ENCODE data around the gene LSP1.

Gene LSP1

DNA sequence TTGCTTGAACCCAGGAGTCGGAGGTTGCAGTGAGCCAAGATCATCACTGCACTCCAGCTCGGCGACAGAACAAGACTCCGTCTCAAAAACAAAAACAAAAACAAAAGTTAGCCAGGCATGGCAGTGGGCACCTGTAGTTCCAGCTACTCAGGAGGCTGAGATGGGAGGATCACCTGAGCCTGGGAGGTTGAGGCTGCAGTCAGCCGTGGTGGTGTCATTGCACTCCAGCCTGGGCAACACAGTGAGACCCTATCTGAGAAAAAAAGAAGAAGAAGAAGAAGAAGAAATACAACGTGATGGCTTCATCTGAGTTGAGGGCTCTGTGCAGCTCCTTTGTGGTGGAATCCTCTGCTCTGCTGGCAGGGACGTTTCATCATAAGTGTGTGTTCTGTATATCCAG is 56.6 kb downstream of the LSP1 start:
- no CpG with 5 or more reads among the region's 7 CpGs for WGBS (ENCODE audit: extremely low coverage, insufficient coverage, insufficient read length)
- Histone ChIP-seq H4K12ac (ENCODE audit: low read depth, low read length) (no peak overlapping the region), H2AK5ac (ENCODE audit: low read length) (no peak overlapping the region)

DNA sequence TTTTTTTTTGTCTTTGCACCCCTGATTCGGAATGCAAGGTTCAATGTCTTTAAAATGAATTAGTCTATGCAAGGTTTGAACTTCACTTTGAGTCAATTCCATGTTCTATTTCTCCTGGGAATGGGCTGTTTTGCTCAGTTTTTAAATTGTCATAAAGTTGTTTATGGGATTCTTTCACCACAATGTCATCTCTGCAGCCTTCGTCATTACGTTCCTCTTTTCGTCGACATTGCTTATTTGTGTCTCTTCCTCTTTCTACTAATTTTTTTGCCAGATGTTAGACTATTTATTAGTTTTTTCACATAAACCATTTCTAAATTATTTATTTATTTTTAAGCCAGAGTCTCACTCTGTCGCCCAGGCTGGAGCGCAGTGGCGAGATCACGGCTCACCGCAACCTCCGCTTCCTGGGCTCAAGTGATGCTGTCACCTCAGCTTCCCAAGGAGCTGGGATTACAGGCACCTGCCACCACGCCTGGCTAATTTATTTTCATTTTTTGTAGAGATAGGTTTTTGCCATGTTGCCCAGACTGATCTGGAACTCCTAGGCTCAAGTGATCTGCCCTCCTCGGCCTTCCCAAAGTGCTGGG is 59.5 kb downstream of the LSP1 start:
- Histone ChIP-seq H3K79me1 (ENCODE audit: low read length) (no peaks in the 10 kb centered on the region), H4K91ac (ENCODE audit: low read depth, low read length) (no peak overlapping the region), H3K4me2 (ENCODE audit: low read length) (no peak overlapping the region), H3K18ac (ENCODE audit: low read length) (no peak overlapping the region), H3K27me3 (ENCODE audit: insufficient read depth, low read length) (no peaks in the 10 kb centered on the region), H3K23ac (ENCODE audit: low read length) (no peak overlapping the region), H2BK120ac (ENCODE audit: insufficient read depth, low read length, poor library complexity) (no peak overlapping the region), H3K79me2 (ENCODE audit: control insufficient read depth, insufficient read depth, low read length, poor library complexity) (no peaks in the 10 kb centered on the region), H3K36me3 (ENCODE audit: control insufficient read depth in 1 of 2, insufficient read depth in 2 of 2, low read length in 2 of 2) (no peaks in the 10 kb centered on the region), H3K9ac (ENCODE audit: low read length) (no peak overlapping the region), H4K8ac (ENCODE audit: low read depth, low read length) (no peak overlapping the region), H2BK12ac (ENCODE audit: low read length) (no peak overlapping the region), H2BK5ac (ENCODE audit: low read depth, low read length, poor library complexity) (no peak overlapping the region), H4K12ac (ENCODE audit: low read depth, low read length) (no peak overlapping the region), H3K9me3 (ENCODE audit: insufficient read depth, low read depth, low read length) (peaks cover 4% of the 10 kb centered on the region), H3K4me3 (ENCODE audit: low read depth, low read length) (no peak overlapping the region), H3K27ac (ENCODE audit: low read depth, low read length) (no peak overlapping the region), H2AFZ (ENCODE audit: insufficient read depth, low read length, poor library complexity) (no peak overlapping the region), H3K14ac (ENCODE audit: low read length) (no peak overlapping the region), H3K4ac (ENCODE audit: low read depth, low read length) (no peak overlapping the region), H2AK5ac (ENCODE audit: low read length) (no peak overlapping the region), H3K4me1 (ENCODE audit: control insufficient read depth in 1 of 2, insufficient read depth in 2 of 2, low read length in 2 of 2) (peaks cover 0 to 2% of the 10 kb centered on the region in 2 experiments)
- WGBS (ENCODE audit: extremely low coverage, insufficient coverage, insufficient read length), result no CpG with 5 or more reads among the region's 13 CpGs
- DNase-seq, result no peak

More for the DNA sequence above, 56.6 kb downstream of the LSP1 start:
- Histone ChIP-seq H3K14ac (ENCODE audit: low read length) (no peak overlapping the region), H4K8ac (ENCODE audit: low read depth, low read length) (no peak overlapping the region), H3K18ac (ENCODE audit: low read length) (no peak overlapping the region), H2BK120ac (ENCODE audit: insufficient read depth, low read length, poor library complexity) (no peak overlapping the region), H3K23ac (ENCODE audit: low read length) (no peak overlapping the region), H2AFZ (ENCODE audit: insufficient read depth, low read length, poor library complexity) (no peak overlapping the region), H2BK5ac (ENCODE audit: low read depth, low read length, poor library complexity) (no peak overlapping the region), H3K9ac (ENCODE audit: low read length) (no peak overlapping the region), H3K4me2 (ENCODE audit: low read length) (no peak overlapping the region), H2BK12ac (ENCODE audit: low read length) (no peak overlapping the region), H3K36me3 (ENCODE audit: control insufficient read depth in 1 of 2, insufficient read depth in 2 of 2, low read length in 2 of 2) (no peaks in the 10 kb centered on the region), H3K79me1 (ENCODE audit: low read length) (no peaks in the 10 kb centered on the region), H3K4me1 (ENCODE audit: control insufficient read depth in 1 of 2, insufficient read depth in 2 of 2, low read length in 2 of 2) (no peaks in the 10 kb centered on the region), H3K4me3 (ENCODE audit: low read depth, low read length) (no peak overlapping the region), H3K4ac (ENCODE audit: low read depth, low read length) (no peak overlapping the region), H3K79me2 (ENCODE audit: control insufficient read depth, insufficient read depth, low read length, poor library complexity) (no peaks in the 10 kb centered on the region), H3K27me3 (ENCODE audit: insufficient read depth, low read length) (no peaks in the 10 kb centered on the region), H3K9me3 (ENCODE audit: insufficient read depth, low read depth, low read length) (peaks cover 4% of the 10 kb centered on the region), H3K27ac (ENCODE audit: low read depth, low read length) (no peak overlapping the region), H4K91ac (ENCODE audit: low read depth, low read length) (no peak overlapping the region)
- no peak for DNase-seq

DNA sequence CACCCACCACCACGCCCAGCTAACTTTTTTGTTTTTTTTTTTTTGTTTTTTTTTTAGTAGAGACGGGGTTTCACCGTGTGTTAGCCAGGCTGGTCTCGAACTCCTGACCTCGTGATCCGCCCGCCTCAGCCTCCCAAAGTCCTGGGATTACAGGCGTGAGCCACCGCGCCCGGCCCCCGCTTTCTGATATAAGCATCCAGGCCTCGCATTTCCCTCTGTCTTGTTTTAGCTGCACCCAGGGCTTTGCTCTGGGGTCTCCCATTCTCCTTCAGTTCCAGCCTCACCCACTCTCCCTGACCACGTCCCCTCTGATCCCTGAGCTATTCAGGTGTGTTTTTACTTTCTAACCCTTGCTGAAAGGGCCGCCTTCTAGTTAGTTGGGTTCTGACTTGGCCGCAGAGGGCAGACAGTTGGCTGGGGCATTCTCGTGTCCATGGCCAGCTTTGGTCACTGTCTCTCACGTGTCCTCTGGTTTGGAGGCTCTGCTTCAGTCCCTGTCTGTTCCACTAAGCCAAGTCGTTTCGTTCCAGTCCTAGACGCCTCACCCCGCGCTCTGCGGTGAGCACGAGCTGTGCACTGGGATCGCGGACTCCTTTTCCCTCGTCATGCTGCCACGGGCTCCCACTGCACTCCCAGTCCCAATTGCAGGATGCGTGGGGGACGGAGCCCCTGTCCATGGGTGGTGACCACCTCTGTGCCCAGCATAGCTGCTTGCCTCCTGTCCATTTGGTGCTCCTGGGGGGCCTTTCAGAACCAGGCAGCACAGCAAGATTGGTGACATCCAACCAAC is 60.6 kb downstream of the LSP1 start:
- H2AFZ ChIP-seq (ENCODE audit: insufficient read depth, low read length, poor library complexity), result no peak overlapping the region
- H2BK12ac ChIP-seq (ENCODE audit: low read length), result no peak overlapping the region
- no peaks in the 10 kb centered on the region for H3K36me3 ChIP-seq (ENCODE audit: control insufficient read depth in 1 of 2, insufficient read depth in 2 of 2, low read length in 2 of 2)
- no peak overlapping the region for H3K27ac ChIP-seq (ENCODE audit: low read depth, low read length)
- no peak for DNase-seq
- H3K4me3 ChIP-seq (ENCODE audit: low read depth, low read length), result no peak overlapping the region
- H4K8ac ChIP-seq (ENCODE audit: low read depth, low read length), result no peak overlapping the region
- no CpG with 5 or more reads among the region's 31 CpGs for WGBS (ENCODE audit: extremely low coverage, insufficient coverage, insufficient read length)
- H3K79me2 ChIP-seq (ENCODE audit: control insufficient read depth, insufficient read depth, low read length, poor library complexity), result no peaks in the 10 kb centered on the region
- no peak overlapping the region for H2BK5ac ChIP-seq (ENCODE audit: low read depth, low read length, poor library complexity)
- no peak overlapping the region for H3K9ac ChIP-seq (ENCODE audit: low read length)
- no peaks in the 10 kb centered on the region for H3K27me3 ChIP-seq (ENCODE audit: insufficient read depth, low read length)
- peak overlapping the region; percentile 25 for H3K23ac ChIP-seq (ENCODE audit: low read length)
- no peak overlapping the region for H3K4ac ChIP-seq (ENCODE audit: low read depth, low read length)
- no peak overlapping the region for H2AK5ac ChIP-seq (ENCODE audit: low read length)
- H3K18ac ChIP-seq (ENCODE audit: low read length), result no peak overlapping the region
- no peak overlapping the region for H4K12ac ChIP-seq (ENCODE audit: low read depth, low read length)
- H3K9me3 ChIP-seq (ENCODE audit: insufficient read depth, low read depth, low read length), result peaks cover 4% of the 10 kb centered on the region
- H3K4me2 ChIP-seq (ENCODE audit: low read length), result no peak overlapping the region
- H3K79me1 ChIP-seq (ENCODE audit: low read length), result no peaks in the 10 kb centered on the region
- H3K14ac ChIP-seq (ENCODE audit: low read length), result no peak overlapping the region
- no peak overlapping the region for H4K91ac ChIP-seq (ENCODE audit: low read depth, low read length)
- no peak overlapping the region for H2BK120ac ChIP-seq (ENCODE audit: insufficient read depth, low read length, poor library complexity)
- H3K4me1 ChIP-seq (ENCODE audit: control insufficient read depth in 1 of 2, insufficient read depth in 2 of 2, low read length in 2 of 2), result peaks cover 0 to 2% of the 10 kb centered on the region in 2 experiments

DNA sequence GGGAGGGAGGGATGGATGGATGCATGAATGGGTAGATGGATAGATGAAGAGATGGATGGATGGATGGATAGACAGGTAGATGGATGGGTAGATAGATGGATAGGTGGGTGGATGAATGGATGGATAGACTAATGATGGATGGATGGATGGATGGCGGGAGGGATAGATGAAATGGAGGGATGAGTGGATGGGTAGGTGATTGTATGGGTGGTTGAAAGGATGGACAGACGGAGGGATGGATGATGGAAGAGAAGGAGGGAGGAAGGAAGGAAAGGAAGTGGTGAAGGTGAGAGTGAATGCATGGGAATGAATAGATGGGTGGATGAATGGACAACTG is 62.9 kb downstream of the LSP1 start:
- Histone ChIP-seq H3K27me3 (ENCODE audit: insufficient read depth, low read length) (no peaks in the 10 kb centered on the region), H2AK5ac (ENCODE audit: low read length) (no peak overlapping the region), H2AFZ (ENCODE audit: insufficient read depth, low read length, poor library complexity) (no peak overlapping the region), H3K36me3 (ENCODE audit: control insufficient read depth in 1 of 2, insufficient read depth in 2 of 2, low read length in 2 of 2) (no peaks in the 10 kb centered on the region), H3K18ac (ENCODE audit: low read length) (no peak overlapping the region), H2BK5ac (ENCODE audit: low read depth, low read length, poor library complexity) (no peak overlapping the region), H4K91ac (ENCODE audit: low read depth, low read length) (no peak overlapping the region), H3K9me3 (ENCODE audit: insufficient read depth, low read depth, low read length) (peaks cover 4% of the 10 kb centered on the region), H4K12ac (ENCODE audit: low read depth, low read length) (no peak overlapping the region), H3K9ac (ENCODE audit: low read length) (no peak overlapping the region), H3K14ac (ENCODE audit: low read length) (no peak overlapping the region), H2BK12ac (ENCODE audit: low read length) (no peak overlapping the region), H3K23ac (ENCODE audit: low read length) (no peak overlapping the region), H3K27ac (ENCODE audit: low read depth, low read length) (no peak overlapping the region), H4K8ac (ENCODE audit: low read depth, low read length) (no peak overlapping the region), H3K4me1 (ENCODE audit: control insufficient read depth in 1 of 2, insufficient read depth in 2 of 2, low read length in 2 of 2) (peaks cover 0 to 2% of the 10 kb centered on the region in 2 experiments), H3K4ac (ENCODE audit: low read depth, low read length) (no peak overlapping the region), H3K79me1 (ENCODE audit: low read length) (no peaks in the 10 kb centered on the region), H3K4me3 (ENCODE audit: low read depth, low read length) (no peak overlapping the region), H2BK120ac (ENCODE audit: insufficient read depth, low read length, poor library complexity) (no peak overlapping the region), H3K4me2 (ENCODE audit: low read length) (no peak overlapping the region), H3K79me2 (ENCODE audit: control insufficient read depth, insufficient read depth, low read length, poor library complexity) (no peaks in the 10 kb centered on the region)
- 100% methylated on average over 2 of the region's 2 CpGs for WGBS (ENCODE audit: extremely low coverage, insufficient coverage, insufficient read length)
- no peak for DNase-seq
